ENCODE measurements around the gene METTL9.
"Not testable (repeated sequence)": the region's sequence is repeated elsewhere in the genome, so short reads cannot be mapped to it uniquely, and the experiment has no call there.

Gene METTL9

DNA sequence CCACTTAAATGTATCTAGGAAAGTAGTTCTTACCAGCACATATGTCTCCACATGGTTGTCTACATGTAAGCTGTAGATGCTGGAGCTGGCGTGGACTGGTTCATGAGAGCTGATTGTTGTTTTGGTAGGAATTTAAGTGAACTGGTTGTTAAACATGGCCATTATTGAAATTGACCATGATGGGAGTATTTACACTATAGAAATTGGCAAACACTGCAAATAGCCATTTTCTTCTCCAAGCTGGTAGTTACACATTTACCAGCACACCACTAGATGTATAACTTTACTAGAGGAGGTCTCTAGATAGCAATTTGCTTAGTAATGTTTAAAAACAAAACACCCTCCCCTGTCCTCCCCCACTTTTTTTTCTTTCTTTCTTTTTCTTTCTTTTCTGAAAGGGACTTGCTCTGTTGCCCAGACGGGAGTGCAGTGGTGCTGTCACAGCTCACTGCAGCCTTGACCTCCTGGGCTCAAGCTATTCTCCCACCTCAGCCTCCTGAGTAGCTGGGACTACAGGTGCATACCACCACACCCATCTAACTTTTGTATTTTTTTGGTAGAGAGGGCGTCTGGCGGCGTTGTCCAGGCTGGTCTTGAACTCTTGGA lies 28.8 kb downstream of the METTL9 start:
- Histone ChIP-seq H3K27me3 (replicated peaks; ENCODE audit: control insufficient read depth, insufficient read depth, low read length) (no peaks in the 10 kb centered on the region), H3K4me3 (ENCODE audit: low read length) (no peak overlapping the region), H3K9ac (ENCODE audit: low read length) (no peak overlapping the region), H3K4me1 (ENCODE audit: control insufficient read depth, insufficient read depth, low read length) (peaks cover 42% of the 10 kb centered on the region), H3K36me3 (ENCODE audit: control insufficient read depth, insufficient read depth, low read length, severe bottlenecking) (peaks cover 20% of the 10 kb centered on the region), H3K9me3 (ENCODE audit: control insufficient read depth, low read length) (no peaks in the 10 kb centered on the region)
- no peak for DNase-seq (ENCODE audit: low read depth)

DNA sequence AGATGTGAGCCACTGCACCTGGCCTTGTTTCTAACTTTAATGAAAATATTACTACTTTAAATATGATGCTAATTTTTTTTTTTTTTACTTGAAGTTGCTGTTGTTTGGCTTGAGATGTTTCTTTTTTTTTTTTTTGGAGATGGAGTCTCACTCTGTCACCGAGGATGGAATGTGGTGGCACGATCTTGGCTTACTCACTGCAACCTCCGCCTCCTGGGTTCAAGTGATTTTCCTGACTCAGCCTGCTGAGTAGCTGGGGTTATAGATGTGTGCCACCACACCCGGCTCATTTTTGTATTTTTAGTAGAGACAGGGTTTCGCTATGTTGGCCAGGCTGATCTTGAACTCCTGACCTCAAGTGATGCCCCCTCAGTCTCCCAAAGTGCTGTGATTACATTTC lies 29.4 kb downstream of the METTL9 start:
- Histone ChIP-seq H3K27me3 (replicated peaks; ENCODE audit: control insufficient read depth, insufficient read depth, low read length) (no peaks in the 10 kb centered on the region), H3K9me3 (ENCODE audit: control insufficient read depth, low read length) (no peaks in the 10 kb centered on the region), H3K9ac (ENCODE audit: low read length) (no peak overlapping the region), H3K4me3 (ENCODE audit: low read length) (no peak overlapping the region), H3K36me3 (ENCODE audit: control insufficient read depth, insufficient read depth, low read length, severe bottlenecking) (peaks cover 17% of the 10 kb centered on the region), H3K4me1 (ENCODE audit: control insufficient read depth, insufficient read depth, low read length) (peaks cover 42% of the 10 kb centered on the region)
- DNase-seq (ENCODE audit: low read depth): peak; percentile 34

DNA sequence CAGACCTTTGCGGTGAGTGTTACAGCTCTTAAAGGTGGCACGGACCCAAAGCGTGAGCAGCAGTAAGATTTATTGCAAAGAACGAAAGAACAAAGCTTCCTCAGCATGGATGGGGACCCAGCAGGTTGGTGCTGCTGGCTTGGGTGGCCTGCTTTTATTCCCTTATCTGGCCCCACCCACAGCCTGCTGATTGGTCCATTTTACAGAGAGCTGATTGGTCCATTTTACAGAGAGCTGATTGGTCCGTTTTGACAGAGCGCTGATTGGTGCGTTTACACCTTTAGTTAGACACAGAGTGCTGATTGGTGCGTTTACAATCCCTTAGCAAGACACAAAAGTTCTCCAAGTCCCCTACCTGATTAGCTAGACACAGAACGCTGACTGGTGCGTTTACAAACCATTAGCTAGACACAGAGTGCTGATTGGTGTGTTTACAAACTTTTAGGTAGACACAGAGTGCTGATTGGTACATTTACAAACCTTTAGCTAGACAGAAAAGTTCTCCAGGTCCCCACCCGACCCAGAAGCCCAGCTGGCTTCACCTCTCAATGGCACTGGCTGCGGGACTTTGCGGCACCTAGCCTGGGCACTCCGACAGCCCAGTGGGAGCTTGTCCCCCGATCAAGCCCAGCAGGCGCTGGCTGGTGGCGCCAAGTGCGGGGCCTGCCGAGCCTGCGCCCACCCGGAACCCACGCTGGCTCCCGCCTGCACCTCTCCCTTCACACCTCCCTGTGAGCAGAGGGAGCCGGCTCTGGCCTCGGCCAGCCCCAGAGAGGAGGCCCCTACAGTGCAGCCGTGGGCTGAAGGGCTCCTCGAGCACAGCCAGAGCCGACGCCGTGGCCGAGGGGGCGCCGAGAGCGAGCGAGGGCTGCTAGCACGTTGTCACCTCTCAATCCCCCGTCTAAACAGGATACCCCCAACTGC lies 30.5 kb downstream of the METTL9 start:
- H3K36me3 ChIP-seq (ENCODE audit: control insufficient read depth, insufficient read depth, low read length, severe bottlenecking): peaks cover 24% of the 10 kb centered on the region
- H3K4me3 ChIP-seq (ENCODE audit: low read length); H3K9me3 ChIP-seq (ENCODE audit: control insufficient read depth, low read length); DNase-seq (ENCODE audit: low read depth); H3K9ac ChIP-seq (ENCODE audit: low read length); H3K27me3 ChIP-seq (replicated peaks; ENCODE audit: control insufficient read depth, insufficient read depth, low read length): not testable (repeated sequence)
- peaks cover 42% of the 10 kb centered on the region for H3K4me1 ChIP-seq (ENCODE audit: control insufficient read depth, insufficient read depth, low read length)

DNA sequence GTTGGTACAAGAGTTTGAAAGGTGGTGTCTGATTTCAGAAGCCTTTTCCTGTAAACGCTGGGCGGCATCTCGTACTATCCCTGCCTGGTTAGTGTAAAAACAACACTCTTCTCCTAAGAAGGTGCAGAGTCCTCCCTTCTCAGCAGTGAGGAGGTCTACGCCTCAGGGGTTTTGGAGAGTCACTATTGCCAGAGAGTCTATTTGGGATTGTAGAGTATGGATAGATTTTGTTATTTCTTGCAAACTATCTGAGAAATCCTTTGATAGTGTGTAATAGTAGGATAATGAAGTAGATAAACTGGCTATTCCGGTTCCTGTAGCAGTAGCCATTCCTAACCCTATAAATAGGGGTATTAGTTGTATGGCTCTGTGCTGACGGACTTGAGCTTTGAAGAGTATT lies 31.5 kb downstream of the METTL9 start:
- Histone ChIP-seq H3K4me1 (ENCODE audit: control insufficient read depth, insufficient read depth, low read length) (peaks cover 42% of the 10 kb centered on the region), H3K36me3 (ENCODE audit: control insufficient read depth, insufficient read depth, low read length, severe bottlenecking) (peaks cover 16% of the 10 kb centered on the region)
- H3K4me3 ChIP-seq (ENCODE audit: low read length); H3K9me3 ChIP-seq (ENCODE audit: control insufficient read depth, low read length); H3K9ac ChIP-seq (ENCODE audit: low read length); H3K27me3 ChIP-seq (replicated peaks; ENCODE audit: control insufficient read depth, insufficient read depth, low read length); DNase-seq (ENCODE audit: low read depth): not testable (repeated sequence)

DNA sequence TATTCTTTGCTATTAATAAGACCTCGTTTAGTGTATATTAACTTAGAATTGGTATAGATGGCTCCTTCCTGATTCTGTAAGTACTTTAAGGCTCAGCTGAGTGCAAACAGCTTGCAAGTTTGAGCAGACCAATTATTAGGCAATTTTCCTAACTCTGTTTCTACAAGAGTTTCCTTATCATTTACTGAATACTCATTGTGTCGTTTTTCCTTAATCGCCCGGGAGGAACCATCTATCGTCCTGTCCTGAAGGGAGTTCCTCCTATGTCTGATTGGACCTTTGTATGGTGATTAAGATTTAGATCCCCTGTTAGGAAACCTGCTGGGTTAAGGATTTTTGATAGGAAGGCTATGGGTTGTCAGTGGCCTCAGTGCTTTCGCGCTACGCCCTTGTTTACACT lies 32.0 kb downstream of the METTL9 start:
- Histone ChIP-seq H3K4me1 (ENCODE audit: control insufficient read depth, insufficient read depth, low read length) (peaks cover 38% of the 10 kb centered on the region), H3K36me3 (ENCODE audit: control insufficient read depth, insufficient read depth, low read length, severe bottlenecking) (peaks cover 14% of the 10 kb centered on the region)
- not testable (repeated sequence) for H3K4me3 ChIP-seq (ENCODE audit: low read length); H3K9me3 ChIP-seq (ENCODE audit: control insufficient read depth, low read length); DNase-seq (ENCODE audit: low read depth); H3K27me3 ChIP-seq (replicated peaks; ENCODE audit: control insufficient read depth, insufficient read depth, low read length); H3K9ac ChIP-seq (ENCODE audit: low read length)

DNA sequence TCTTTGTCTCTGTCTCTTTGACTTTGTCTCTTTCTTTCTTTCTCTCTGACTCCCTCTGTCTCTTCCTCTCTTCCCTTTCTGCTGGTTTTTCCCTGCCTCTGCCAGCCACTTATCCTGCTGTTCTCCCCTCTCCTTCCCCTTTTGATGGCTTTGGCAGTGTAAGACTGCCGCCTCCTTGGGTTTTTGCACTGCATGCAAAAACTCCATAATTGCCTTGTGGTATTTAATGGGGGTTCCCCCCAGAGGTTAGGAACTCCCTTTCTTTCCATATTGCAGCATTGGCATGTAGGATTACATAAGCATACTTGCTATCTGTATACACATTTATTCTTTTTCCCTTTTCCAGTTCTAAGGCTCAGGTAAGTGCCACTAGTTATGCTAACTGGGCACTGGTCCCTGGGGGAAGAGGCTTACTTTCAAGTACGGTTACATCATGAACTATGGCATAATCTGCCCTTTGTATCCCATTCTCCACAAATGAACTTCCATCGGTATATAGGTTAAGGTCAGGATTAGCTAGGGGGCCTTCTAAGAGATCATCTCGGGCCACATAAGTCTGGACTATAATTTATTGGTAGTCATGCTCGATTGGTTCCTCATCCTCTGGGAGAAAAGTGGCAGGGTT lies 32.7 kb downstream of the METTL9 start:
- Histone ChIP-seq H3K4me1 (ENCODE audit: control insufficient read depth, insufficient read depth, low read length) (peaks cover 31% of the 10 kb centered on the region), H3K36me3 (ENCODE audit: control insufficient read depth, insufficient read depth, low read length, severe bottlenecking) (peaks cover 14% of the 10 kb centered on the region)
- H3K4me3 ChIP-seq (ENCODE audit: low read length); H3K9ac ChIP-seq (ENCODE audit: low read length); DNase-seq (ENCODE audit: low read depth); H3K9me3 ChIP-seq (ENCODE audit: control insufficient read depth, low read length); H3K27me3 ChIP-seq (replicated peaks; ENCODE audit: control insufficient read depth, insufficient read depth, low read length): not testable (repeated sequence)

DNA sequence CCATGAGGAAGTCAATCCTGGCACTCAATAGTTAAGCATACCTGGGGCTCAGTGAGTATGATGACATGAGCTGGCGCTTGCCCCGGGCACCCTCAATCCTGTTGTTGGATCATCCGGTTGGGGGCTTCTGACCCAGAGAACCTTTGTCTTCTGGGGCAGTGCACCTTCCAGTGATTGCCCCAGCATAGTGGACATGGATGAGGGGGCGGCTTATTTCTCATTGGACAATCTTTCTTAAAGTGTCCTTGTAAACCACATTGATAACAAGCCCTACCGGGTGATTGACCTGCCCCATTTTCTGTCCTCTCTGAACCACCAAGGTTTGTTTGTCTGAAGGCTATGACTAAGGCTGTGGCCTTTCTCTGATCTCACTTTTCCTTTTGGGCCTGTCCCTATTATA lies 34.8 kb downstream of the METTL9 start:
- Histone ChIP-seq H3K4me1 (ENCODE audit: control insufficient read depth, insufficient read depth, low read length) (peaks cover 13% of the 10 kb centered on the region), H3K4me3 (ENCODE audit: low read length) (no peak overlapping the region), H3K27me3 (replicated peaks; ENCODE audit: control insufficient read depth, insufficient read depth, low read length) (no peaks in the 10 kb centered on the region), H3K9me3 (ENCODE audit: control insufficient read depth, low read length) (no peaks in the 10 kb centered on the region), H3K9ac (ENCODE audit: low read length) (no peak overlapping the region), H3K36me3 (ENCODE audit: control insufficient read depth, insufficient read depth, low read length, severe bottlenecking) (peaks cover 14% of the 10 kb centered on the region)
- no peak for DNase-seq (ENCODE audit: low read depth)

DNA sequence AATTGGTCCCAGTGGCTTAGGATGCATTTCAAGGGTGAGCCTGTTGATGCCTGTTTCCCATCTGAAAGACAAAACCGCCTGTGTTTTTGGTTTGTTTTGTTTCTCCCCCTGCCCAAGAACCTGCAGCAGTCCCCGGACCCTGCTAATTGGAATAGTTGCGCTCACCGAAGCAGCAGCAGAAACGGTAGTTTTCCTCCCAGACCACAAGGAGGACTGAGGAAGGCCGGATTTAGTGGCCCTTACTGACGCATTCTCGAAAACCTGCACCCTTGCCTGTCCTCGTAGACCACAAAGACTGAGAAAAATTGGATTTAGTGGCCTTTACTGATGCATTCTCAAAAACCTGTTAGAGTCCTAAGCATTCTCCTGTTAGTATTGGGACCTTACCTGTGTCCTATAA lies 36.3 kb downstream of the METTL9 start:
- not testable (repeated sequence) for H3K9ac ChIP-seq (ENCODE audit: low read length); H3K27me3 ChIP-seq (replicated peaks; ENCODE audit: control insufficient read depth, insufficient read depth, low read length); DNase-seq (ENCODE audit: low read depth); H3K9me3 ChIP-seq (ENCODE audit: control insufficient read depth, low read length); H3K4me3 ChIP-seq (ENCODE audit: low read length); H3K36me3 ChIP-seq (ENCODE audit: control insufficient read depth, insufficient read depth, low read length, severe bottlenecking)
- H3K4me1 ChIP-seq (ENCODE audit: control insufficient read depth, insufficient read depth, low read length): peaks cover 14% of the 10 kb centered on the region

DNA sequence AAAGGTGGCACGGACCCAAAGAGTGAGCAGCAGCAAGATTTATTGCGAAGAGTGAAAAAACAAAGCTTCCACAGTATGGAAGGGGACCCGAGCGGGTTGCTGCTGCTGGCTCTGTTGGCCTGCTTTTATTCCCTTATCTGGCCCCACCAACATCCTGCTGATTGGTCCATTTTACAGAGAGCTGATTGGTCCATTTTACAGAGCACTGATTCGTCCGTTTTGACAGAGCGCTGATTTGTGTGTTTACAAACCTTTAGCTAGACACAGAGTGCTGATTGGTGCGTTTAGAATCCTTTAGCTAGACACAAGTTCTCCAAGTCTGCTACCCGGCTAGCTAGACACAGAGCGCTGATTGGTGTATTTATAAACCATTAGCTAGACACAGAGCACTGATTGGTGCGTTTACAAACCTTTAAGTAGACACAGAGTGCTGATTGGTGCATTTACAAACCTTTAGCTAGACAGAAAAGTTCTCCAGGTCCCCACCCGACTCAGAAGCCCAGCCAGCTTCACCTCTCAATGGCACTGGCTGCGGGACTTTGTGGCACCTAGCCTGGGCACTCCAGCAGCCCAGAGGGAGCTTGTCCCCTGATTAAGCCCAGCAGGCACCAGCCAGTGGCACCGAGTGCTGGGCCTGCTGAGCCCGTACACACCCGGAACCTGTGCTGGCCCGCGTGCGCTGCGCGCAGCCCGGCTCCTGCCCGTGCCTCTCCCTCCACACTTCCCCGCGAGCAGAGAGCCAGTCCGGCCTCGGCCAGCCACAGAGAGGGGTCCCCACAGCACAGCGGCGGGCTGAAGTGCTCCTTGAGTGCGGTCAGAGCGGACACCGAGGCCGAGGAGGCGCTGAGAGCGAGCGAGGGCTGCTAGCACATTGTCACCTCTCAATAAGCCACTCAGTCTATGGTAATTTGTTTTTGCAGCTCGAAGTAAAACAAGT lies 37.9 kb downstream of the METTL9 start:
- peaks cover 9% of the 10 kb centered on the region for H3K36me3 ChIP-seq (ENCODE audit: control insufficient read depth, insufficient read depth, low read length, severe bottlenecking)
- no peaks in the 10 kb centered on the region for H3K9me3 ChIP-seq (ENCODE audit: control insufficient read depth, low read length)
- no peak for DNase-seq (ENCODE audit: low read depth)
- H3K4me3 ChIP-seq (ENCODE audit: low read length): no peak overlapping the region
- H3K27me3 ChIP-seq (replicated peaks; ENCODE audit: control insufficient read depth, insufficient read depth, low read length): no peaks in the 10 kb centered on the region
- peaks cover 21% of the 10 kb centered on the region for H3K4me1 ChIP-seq (ENCODE audit: control insufficient read depth, insufficient read depth, low read length)
- no peak overlapping the region for H3K9ac ChIP-seq (ENCODE audit: low read length)

DNA sequence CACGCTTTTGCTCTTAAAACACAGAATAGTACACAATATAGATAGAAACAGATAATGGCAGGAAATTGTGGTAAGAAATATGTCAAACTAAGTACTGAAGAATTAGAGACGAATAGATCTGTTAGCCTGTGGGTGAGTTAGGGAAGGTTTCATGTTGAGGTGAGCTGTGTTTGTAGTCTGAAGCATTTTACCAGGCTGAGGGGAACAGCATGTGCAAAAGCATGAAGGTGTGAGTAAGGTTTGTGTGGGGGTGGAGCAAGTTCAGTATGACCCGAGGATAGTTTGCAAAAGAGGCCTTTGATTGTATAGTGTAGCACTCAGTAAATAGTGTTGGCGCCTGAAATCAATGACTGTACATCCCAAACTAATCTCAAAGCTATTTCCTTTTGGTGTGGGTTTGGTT lies 39.2 kb downstream of the METTL9 start:
- Histone ChIP-seq H3K27me3 (replicated peaks; ENCODE audit: control insufficient read depth, insufficient read depth, low read length) (no peaks in the 10 kb centered on the region), H3K4me3 (ENCODE audit: low read length) (no peak overlapping the region), H3K4me1 (ENCODE audit: control insufficient read depth, insufficient read depth, low read length) (peaks cover 20% of the 10 kb centered on the region), H3K9ac (ENCODE audit: low read length) (no peak overlapping the region), H3K36me3 (ENCODE audit: control insufficient read depth, insufficient read depth, low read length, severe bottlenecking) (peaks cover 9% of the 10 kb centered on the region), H3K9me3 (ENCODE audit: control insufficient read depth, low read length) (no peaks in the 10 kb centered on the region)
- DNase-seq (ENCODE audit: low read depth): peak; percentile 39

Measured in adipocyte (in vitro differentiated cells).